HFF-Myc (cell line): ENCODE data around the gene PRR20D.
"Not testable (repeated sequence)": the region's sequence is repeated elsewhere in the genome, so short reads cannot be mapped to it uniquely, and the experiment has no call there.

ENCODE experiments used
- DNase-seq: peaks from one replicate; pipeline ENCODE4 v3.0.0-alpha.2; 2011; ENCODE audit warnings: low read depth; ENCODE audit errors: extremely low read depth
- H3K4me3 ChIP-seq: replicated peaks from 2 replicates; pipeline ENCODE4 v1.5.1; 2011; ENCODE audit warnings: low read depth, mild to moderate bottlenecking, control low read depth, low read length
- TF ChIP-seq, protein P1 (sequence below): IDR thresholded peaks from 2 replicates; pipeline ENCODE4 v1.5.1; 2012; ENCODE audit warnings: mild to moderate bottlenecking, low read depth, low read length, control low read depth; ENCODE audit errors: missing control alignments

PRR20D gene

DNA sequence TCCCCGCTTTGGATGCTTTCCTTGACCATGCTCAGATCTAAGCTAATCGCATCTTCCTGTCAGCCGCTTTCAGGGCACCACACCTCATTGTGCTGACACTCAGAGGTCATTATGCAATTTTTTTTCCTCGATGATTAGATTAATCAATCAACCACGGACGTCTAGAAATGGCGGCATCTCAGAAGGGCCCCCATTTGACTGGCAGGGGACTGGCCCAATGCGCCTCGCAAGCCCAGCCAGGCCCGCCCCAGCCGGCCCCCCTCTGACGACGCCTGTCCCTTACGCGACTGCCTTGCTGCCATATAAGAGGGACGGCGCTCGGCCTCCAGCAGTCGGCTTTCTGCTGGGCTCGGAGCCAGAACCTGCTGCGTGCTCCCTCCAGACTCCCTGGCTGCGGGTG is at the start of gene PRR20D:
PRR20D (plus strand) TSS at position 301 of the 400 bp plus-strand sequence. CDS start 387 bp downstream, outside the sequence.
- DNase-seq, H3K4me3 ChIP-seq: not testable (repeated sequence)

DNA sequence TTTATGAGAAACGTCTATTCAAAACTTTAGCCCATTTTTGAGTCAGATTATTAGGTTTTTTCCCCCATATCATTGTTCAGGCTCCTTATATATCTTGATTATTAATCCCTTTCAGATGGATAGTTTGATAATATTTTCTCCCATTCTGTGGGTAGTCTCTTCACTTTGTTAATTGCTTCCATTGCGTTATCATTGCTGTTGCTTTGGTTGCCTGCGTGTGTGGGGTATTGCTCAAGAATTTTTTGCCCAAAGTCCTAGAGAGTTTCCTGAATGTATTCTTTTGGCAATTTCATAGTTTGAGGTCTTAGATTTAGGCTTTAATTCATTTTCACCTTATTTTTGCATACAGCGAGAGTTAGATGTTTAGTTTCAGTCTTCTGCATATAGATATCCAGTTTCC is 45.5 kb upstream of the PRR20D start:
- DNase-seq, result no peak
- no peak overlapping the region for H3K4me3 ChIP-seq
- TF ChIP-seq, protein P1, sequence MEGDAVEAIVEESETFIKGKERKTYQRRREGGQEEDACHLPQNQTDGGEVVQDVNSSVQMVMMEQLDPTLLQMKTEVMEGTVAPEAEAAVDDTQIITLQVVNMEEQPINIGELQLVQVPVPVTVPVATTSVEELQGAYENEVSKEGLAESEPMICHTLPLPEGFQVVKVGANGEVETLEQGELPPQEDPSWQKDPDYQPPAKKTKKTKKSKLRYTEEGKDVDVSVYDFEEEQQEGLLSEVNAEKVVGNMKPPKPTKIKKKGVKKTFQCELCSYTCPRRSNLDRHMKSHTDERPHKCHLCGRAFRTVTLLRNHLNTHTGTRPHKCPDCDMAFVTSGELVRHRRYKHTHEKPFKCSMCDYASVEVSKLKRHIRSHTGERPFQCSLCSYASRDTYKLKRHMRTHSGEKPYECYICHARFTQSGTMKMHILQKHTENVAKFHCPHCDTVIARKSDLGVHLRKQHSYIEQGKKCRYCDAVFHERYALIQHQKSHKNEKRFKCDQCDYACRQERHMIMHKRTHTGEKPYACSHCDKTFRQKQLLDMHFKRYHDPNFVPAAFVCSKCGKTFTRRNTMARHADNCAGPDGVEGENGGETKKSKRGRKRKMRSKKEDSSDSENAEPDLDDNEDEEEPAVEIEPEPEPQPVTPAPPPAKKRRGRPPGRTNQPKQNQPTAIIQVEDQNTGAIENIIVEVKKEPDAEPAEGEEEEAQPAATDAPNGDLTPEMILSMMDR, result no peak

DNA sequence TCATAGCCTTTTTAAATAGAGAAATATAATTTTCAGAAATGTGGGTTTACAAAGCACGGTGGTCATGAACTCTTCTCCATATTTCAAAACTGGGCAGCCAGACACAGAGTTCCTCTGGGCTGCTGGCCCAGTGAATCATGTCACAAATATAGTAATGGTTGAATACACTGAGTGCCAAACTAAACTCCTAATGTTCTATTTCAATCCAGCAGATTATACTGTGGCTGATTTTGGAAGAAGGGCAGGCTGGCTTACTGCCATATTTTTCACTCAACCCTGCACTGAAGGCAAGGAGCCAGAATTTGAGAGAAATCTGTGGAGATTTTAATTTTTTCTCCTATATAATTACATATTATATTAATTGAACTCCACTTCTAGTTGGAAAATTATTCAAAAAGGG is 36.8 kb upstream of the PRR20D start:
- no peak overlapping the region for H3K4me3 ChIP-seq
- TF ChIP-seq, protein P1, result no peak
- DNase-seq, result no peak

DNA sequence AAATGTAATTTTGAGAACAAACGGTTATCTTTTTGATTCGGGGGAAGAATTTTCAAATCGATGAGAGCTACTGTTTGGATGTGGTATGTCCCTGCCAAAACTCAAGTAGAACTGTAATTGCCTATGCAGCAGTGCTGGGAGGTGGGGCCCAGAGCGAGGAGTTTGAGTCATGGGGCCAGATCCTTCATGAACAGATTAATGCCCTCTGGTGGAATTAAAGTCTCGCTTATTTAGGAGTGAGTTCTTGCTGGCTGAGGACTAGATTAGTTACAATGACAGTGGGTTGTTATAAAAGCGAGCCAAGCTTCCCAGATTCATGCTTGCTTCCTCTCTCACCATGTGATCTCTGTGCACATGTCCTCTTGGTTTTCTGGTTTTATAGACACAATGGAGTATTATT is 31.5 kb upstream of the PRR20D start:
- H3K4me3 ChIP-seq, result no peak overlapping the region
- TF ChIP-seq, protein P1, result no peak
- no peak for DNase-seq

DNA sequence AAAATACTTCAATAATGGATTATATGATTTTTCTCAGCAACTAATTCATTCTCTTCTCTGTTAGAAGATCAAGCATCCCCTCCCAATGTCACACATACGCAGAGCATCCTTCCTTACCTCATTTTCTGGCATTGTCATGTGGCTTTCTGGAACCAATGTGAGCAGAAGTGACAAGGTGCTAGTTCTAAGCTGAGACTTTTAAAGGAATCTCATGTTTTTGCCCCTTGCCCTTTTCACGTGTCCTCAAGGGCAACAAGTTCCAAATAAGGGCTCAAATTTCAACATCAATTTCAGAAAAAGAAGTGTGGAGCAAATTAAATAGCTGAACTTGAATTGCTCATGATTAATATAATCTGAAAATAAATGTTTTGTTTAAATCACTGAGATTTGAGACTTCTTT is 24.3 kb upstream of the PRR20D start:
- no peak for DNase-seq
- TF ChIP-seq, protein P1, result no peak
- H3K4me3 ChIP-seq, result no peak overlapping the region

DNA sequence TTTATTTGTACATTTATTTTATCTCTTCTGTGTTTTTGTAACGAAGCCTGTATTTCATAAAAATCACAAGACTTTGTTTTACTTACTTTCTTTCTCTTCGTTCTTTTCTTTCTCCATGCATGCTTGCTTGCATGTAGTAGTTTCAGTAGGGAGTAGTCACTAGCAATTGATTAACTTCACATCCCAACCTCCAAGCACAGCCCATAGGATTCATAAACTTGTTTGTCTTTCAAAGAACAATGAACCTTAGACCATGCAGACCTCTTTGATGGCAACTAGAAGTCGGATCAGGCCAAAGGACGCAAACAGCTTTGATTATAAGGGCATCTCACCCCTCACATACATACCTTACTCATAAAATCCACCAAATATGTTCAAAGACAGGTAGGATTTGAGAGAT is 22.8 kb upstream of the PRR20D start:
- DNase-seq, result no peak
- TF ChIP-seq, protein P1, result no peak
- H3K4me3 ChIP-seq, result no peak overlapping the region

DNA sequence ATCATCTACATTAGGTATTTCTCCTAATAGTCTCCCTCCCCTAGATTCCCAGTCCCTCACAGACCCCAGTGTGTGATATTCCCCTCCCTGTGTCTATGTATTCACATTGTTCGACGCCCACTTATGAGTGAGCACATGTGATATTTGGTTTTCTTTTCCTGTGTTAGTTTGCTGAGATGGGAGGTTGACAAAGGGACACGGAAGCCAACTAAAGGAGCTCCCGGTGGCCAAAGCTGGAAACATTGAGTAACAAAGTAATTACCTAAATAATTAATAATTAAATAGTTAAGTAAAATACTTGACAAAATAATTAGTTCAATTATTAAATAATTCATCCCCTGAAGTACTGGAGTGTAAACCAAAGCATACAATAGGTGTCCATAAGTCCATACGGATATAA is 21.4 kb upstream of the PRR20D start:
- no peak overlapping the region for H3K4me3 ChIP-seq
- TF ChIP-seq, protein P1, result no peak
- no peak for DNase-seq

DNA sequence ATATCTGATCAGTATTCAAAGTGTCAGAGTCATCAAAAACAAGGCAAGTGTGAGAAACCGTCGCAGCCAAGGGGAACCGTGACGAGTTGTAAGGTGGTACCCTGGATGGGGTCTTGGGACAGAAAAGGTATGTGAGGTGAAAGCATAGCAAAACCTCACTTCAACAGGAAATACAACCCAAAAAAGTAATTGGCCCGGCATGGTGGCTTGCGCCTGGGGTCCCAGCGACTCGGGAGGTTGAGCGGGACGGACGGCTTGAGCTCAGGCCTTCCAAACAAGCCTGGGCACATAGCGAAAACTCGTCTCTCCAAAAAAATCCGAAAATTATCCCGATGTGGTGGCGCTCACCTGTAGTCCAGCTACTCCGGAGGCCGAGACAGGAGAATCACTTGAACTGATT is 20.7 kb upstream of the PRR20D start:
- DNase-seq, H3K4me3 ChIP-seq: not testable (repeated sequence)

DNA sequence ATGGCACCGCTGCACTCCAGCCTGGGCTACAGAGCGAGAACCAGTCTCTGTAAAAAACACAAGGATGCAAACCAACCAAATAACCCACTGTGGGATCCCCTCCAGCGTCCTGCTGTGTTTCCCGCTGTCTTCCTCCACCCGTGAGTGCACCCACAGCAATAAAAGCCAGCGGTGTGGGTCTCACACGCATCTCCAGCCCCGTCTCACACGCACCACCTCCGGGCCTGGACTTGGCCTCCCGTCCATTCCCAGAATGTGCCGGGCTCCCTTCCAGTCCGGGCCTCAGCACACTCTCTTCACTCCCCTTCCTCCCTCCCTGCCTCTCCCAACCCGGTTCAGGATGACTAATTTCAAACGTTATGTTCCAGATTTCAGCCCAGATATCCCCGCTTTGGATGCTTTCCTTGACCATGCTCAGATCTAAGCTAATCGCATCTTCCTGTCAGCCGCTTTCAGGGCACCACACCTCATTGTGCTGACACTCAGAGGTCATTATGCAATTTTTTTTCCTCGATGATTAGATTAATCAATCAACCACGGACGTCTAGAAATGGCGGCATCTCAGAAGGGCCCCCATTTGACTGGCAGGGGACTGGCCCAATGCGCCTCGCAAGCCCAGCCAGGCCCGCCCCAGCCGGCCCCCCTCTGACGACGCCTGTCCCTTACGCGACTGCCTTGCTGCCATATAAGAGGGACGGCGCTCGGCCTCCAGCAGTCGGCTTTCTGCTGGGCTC is 20.0 kb upstream of the PRR20D start, which contains the start of gene PRR20A:
PRR20A (plus strand) TSS at position 684 of the 734 bp plus-strand sequence. CDS start 387 bp downstream, outside the sequence.
- DNase-seq, H3K4me3 ChIP-seq: not testable (repeated sequence)

DNA sequence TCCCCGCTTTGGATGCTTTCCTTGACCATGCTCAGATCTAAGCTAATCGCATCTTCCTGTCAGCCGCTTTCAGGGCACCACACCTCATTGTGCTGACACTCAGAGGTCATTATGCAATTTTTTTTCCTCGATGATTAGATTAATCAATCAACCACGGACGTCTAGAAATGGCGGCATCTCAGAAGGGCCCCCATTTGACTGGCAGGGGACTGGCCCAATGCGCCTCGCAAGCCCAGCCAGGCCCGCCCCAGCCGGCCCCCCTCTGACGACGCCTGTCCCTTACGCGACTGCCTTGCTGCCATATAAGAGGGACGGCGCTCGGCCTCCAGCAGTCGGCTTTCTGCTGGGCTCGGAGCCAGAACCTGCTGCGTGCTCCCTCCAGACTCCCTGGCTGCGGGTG is 13.2 kb upstream of the PRR20D start, which contains the start of gene PRR20B:
PRR20B (plus strand) TSS at position 301 of the 400 bp plus-strand sequence. CDS start 387 bp downstream, outside the sequence.
- not testable (repeated sequence) for H3K4me3 ChIP-seq, DNase-seq

DNA sequence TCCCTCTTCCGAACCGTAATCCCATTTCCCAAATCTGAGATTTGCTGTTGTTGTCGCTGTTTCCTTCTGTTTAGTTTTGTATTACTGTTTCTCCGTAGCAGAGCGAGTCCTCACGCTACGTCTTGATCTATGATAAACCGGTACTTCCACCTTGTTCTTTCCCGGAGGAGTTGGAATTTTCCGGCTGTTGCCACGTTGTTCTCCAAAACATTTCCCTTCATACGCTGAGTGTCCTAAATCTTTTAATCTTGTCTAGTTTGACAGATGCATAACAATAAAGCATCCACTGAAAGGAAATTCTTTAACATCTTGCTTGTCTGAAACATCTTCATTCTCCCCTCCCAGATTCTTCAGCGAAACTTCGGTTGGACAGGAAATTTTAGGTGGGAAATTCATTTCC is 12.3 kb upstream of the PRR20D start:
- DNase-seq, result not testable (repeated sequence)

DNA sequence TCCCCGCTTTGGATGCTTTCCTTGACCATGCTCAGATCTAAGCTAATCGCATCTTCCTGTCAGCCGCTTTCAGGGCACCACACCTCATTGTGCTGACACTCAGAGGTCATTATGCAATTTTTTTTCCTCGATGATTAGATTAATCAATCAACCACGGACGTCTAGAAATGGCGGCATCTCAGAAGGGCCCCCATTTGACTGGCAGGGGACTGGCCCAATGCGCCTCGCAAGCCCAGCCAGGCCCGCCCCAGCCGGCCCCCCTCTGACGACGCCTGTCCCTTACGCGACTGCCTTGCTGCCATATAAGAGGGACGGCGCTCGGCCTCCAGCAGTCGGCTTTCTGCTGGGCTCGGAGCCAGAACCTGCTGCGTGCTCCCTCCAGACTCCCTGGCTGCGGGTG is 6.7 kb upstream of the PRR20D start, which contains the start of gene PRR20C:
PRR20C (plus strand) TSS at position 301 of the 400 bp plus-strand sequence. CDS start 387 bp downstream, outside the sequence.
- not testable (repeated sequence) for DNase-seq, H3K4me3 ChIP-seq

More for the DNA sequence above, 12.3 kb upstream of the PRR20D start:
- H3K4me3 ChIP-seq, result not testable (repeated sequence)
